Body of pancreas (tissue), 4 donors: ENCODE data around the gene GLI3. TPM values are rescaled to one million over a fixed set of nuclear protein-coding genes. Genes with fewer than 3 reads are reported as not detected.

Experiments used
- ATAC-seq: fragments of 150-250 bp; one replicate; pipeline ENCODE4 v1.9.1; 2016
- DNase-seq, 4 donors: peaks; one replicate each; pipeline ENCODE4 v3.0.0-alpha.2; 2019
- H3K27ac ChIP-seq, 4 donors: fragments of 200-600 bp; sonication (generic); 1 replicate in 3 of 4; 2 replicates in 1 of 4; pipeline versions ENCODE4 v1.5.1 to v1.6.1; 2016 to 2019; ENCODE audit warnings: mild to moderate bottlenecking in 1 of 4, mixed read lengths in 1 of 4, moderate library complexity in 1 of 4
- H3K27me3 ChIP-seq, 2 donors: fragments of 200-600 bp; sonication (generic); one replicate each; pipeline ENCODE4 v1.6.0; 2016; ENCODE audit warnings: mild to moderate bottlenecking in 1 of 2
- H3K36me3 ChIP-seq, 2 donors: fragments of 200-600 bp; sonication (generic); replicated peaks in 1 of 2; 2 replicates each; pipeline ENCODE4 v1.5.1; 2016; ENCODE audit warnings: low read depth in 2 of 2; ENCODE audit not compliant: insufficient read depth in 1 of 2
- H3K4me1 ChIP-seq: fragments of 200-600 bp; sonication (generic); one replicate; pipeline ENCODE4 v1.6.0; 2016
- H3K4me3 ChIP-seq, 2 donors: fragments of 200-600 bp; sonication (generic); 1 replicate in 1 of 2; 2 replicates in 1 of 2; pipeline ENCODE4 v1.5.1; 2016 to 2019
- H3K9me3 ChIP-seq, 3 donors: fragments of 200-600 bp; sonication (generic); 1 replicate in 2 of 3; 2 replicates in 1 of 3; pipeline ENCODE4 v1.5.1; 2016
- CTCF ChIP-seq, 7 experiments: fragments of 450-650 bp in 4 of 7; fragments of 200-600 bp in 3 of 7; sonication (generic) in 3 of 7; IDR thresholded peaks; one replicate each; pipeline ENCODE4 v1.5.1; 2016 to 2019; ENCODE audit warnings: antibody characterized with exemption in 7 of 7
- POLR2A ChIP-seq, 3 donors: fragments of 450-650 bp; IDR thresholded peaks; one replicate each; pipeline ENCODE4 v1.6.1; 2016; ENCODE audit warnings: antibody characterized with exemption in 3 of 3, mild to moderate bottlenecking in 2 of 3
- WGBS, 2 donors: methylation state at CpG; one replicate each; pipeline ENCODE4 v1.1.5; 2017; 5-methylcytosine and 5-hydroxymethylcytosine counted together
- intact Hi-C: fragments of 100-400 bp; cut with DNase I; formaldehyde crosslinking; loops from one replicate; pipeline ENCODE4 v1.15.1; 2023
- total RNA-seq, 2 donors: library from RNA; depleted of rRNA; stranded (reverse); fragments of >200 nt; gene quantifications; one replicate each; pipeline ENCODE4 v1.1.0, GENCODE V29; 2016

Gene GLI3
- total RNA-seq, 2 donors from 2014 or later, result 1.0 to 2.0 TPM

- ATAC-seq, result no peak
- Histone ChIP-seq H3K36me3 (no peaks in the 10 kb centered on the region), H3K4me3 (no peak overlapping the region), H3K27ac (no peak overlapping the region), H3K27me3 (no peaks in the 10 kb centered on the region), H3K4me1 (peaks cover 7% of the 10 kb centered on the region), H3K9me3 (peaks cover 0 to 5% (median 0%) of the 10 kb centered on the region in 3 donors)
- 51 to 57% methylated on average over 15 of the region's 15 CpGs for WGBS, 2 donors
- DNase-seq, result no peak
- no peak for TF ChIP-seq POLR2A (IDR thresholded peaks at IDR 0.05)
- no peak for TF ChIP-seq CTCF (IDR thresholded peaks at IDR 0.05)
- intact Hi-C loops, result no loop called here
Observed at GRCh38 chr7:42017349-42017986, 219.5 kb downstream of the GLI3 start.

GRCh38 chr7:42016517-42016916 lies 220.5 kb downstream of the GLI3 start:
- DNase-seq, result no peak
- H3K36me3 ChIP-seq, result no peaks in the 10 kb centered on the region
- 81 to 92% methylated on average over 3 of the region's 3 CpGs for WGBS, 2 donors
- no peak overlapping the region for H3K4me3 ChIP-seq
- intact Hi-C loops, result no loop called here
- no peak overlapping the region for H3K27ac ChIP-seq
- peaks cover 0 to 5% (median 0%) of the 10 kb centered on the region in 3 donors for H3K9me3 ChIP-seq
- peaks cover 7% of the 10 kb centered on the region for H3K4me1 ChIP-seq
- no peaks in the 10 kb centered on the region for H3K27me3 ChIP-seq
- ATAC-seq, result no peak
- TF ChIP-seq POLR2A (IDR thresholded peaks at IDR 0.05) (no peak), CTCF (IDR thresholded peaks at IDR 0.05) (no peak)

GRCh38 chr7:42014625-42015618 lies 222.1 kb downstream of the GLI3 start:
- no peaks in the 10 kb centered on the region for H3K27me3 ChIP-seq
- TF ChIP-seq POLR2A (IDR thresholded peaks at IDR 0.05), result no peak
- TF ChIP-seq CTCF (IDR thresholded peaks at IDR 0.05), result peak in 6 of 7 experiments; percentile 26 to 55 (median 44)
- DNase-seq (peak in 3 of 4 donors; percentile 47 to 61 (median 50)), ATAC-seq (peak; percentile 38)
- no peak overlapping the region for H3K27ac ChIP-seq
- H3K4me1 ChIP-seq, result peaks cover 7% of the 10 kb centered on the region
- peaks cover 0 to 5% (median 0%) of the 10 kb centered on the region in 3 donors for H3K9me3 ChIP-seq
- no peaks in the 10 kb centered on the region for H3K36me3 ChIP-seq
- 50 to 55% methylated on average over 9 of the region's 9 CpGs for WGBS, 2 donors
- intact Hi-C loops, result no loop called here
- no peak overlapping the region for H3K4me3 ChIP-seq

- Histone ChIP-seq H3K9me3 (peaks cover 0 to 5% (median 0%) of the 10 kb centered on the region in 3 donors), H3K4me1 (peaks cover 7% of the 10 kb centered on the region), H3K27me3 (no peaks in the 10 kb centered on the region), H3K27ac (peak overlapping the region in 1 of 4 donors; percentile 3), H3K36me3 (no peaks in the 10 kb centered on the region), H3K4me3 (no peak overlapping the region)
- DNase-seq (peak in 1 of 4 donors; percentile 23), ATAC-seq (peak; percentile 21)
- TF ChIP-seq POLR2A (IDR thresholded peaks at IDR 0.05) (no peak), CTCF (IDR thresholded peaks at IDR 0.05) (no peak)
- 39 to 43% methylated on average over 5 of the region's 5 CpGs for WGBS, 2 donors
- intact Hi-C loops, result no loop called here
Observed at GRCh38 chr7:42012786-42013360, 224.1 kb downstream of the GLI3 start.
